K562 (cell line): Measurements from ENCODE around the gene SYNJ2. TPM values are rescaled to one million over a fixed set of nuclear protein-coding genes. Genes with fewer than 3 reads are reported as not detected.

ENCODE experiments used
- ATAC-seq: fragments of 200-7000 bp; cut with Tn5 transposase; 3 replicates; pipeline ENCODE4 v1.9.1; 2020; ENCODE audit warnings: moderate library complexity
- BruUV-seq: library from RNA; stranded (reverse); fragments of 400-500 nt; replicated peaks from 2 replicates; lab custom pipeline; 2021; lab: Mats Ljungman, UMichigan
- CTCF ChIA-PET: fragments of 300-600 bp; formaldehyde crosslinking; extraction: SDS; loops from one replicate; lab custom pipeline; 2021; ENCODE audit warnings: low intra/inter-chr PET ratio; lab: Yijun Ruan, JAX
- POLR2A ChIA-PET: fragments of 300-600, 350-650 bp; sonication (Branson Sonifier 250); formaldehyde crosslinking; extraction: SDS; loops from one replicate; lab custom pipeline; 2021; ENCODE audit warnings: antibody characterized with exemption, inconsistent platforms; lab: Yijun Ruan, JAX
- DNase-seq, 4 experiments: peaks; one replicate each; pipeline versions ENCODE4 v3.0.0 to v3.0.0-alpha.2; 2011 to 2018; ENCODE audit warnings: low spot score in 3 of 4, mixed read lengths in 3 of 4; ENCODE audit errors: extremely low read depth in 1 of 4
- FAIRE-seq: peaks from 2 replicates; lab custom pipeline; 2011; peaks lifted over from hg19 to GRCh38; lab: Jason Lieb, UNC
- H2AFZ ChIP-seq: 2 replicates; pipeline ENCODE4 v1.6.0; 2011; ENCODE audit warnings: low read depth, low read length, control low read depth, inconsistent platforms
- H3K27ac ChIP-seq: fragments of 200-600 bp; 3 replicates; pipeline ENCODE4 v1.8.0; 2011; ENCODE audit warnings: low read depth, mild to moderate bottlenecking, control low read depth, inconsistent platforms, low read length, moderate library complexity, mixed read lengths; ENCODE audit errors: extremely low read depth
- H3K27me3 ChIP-seq, 2 experiments: fragments of 300-600 bp in 1 of 2; 2 replicates in 1 of 2; 3 replicates in 1 of 2; pipeline versions ENCODE4 v1.6.0 to v1.8.0; 2011; ENCODE audit warnings: inconsistent platforms in 2 of 2, low read length in 2 of 2, mild to moderate bottlenecking in 1 of 2, mixed read lengths in 1 of 2, moderate library complexity in 1 of 2; ENCODE audit not compliant: control insufficient read depth in 2 of 2, insufficient read depth in 2 of 2
- H3K36me3 ChIP-seq: fragments of 300-600 bp; 3 replicates; pipeline ENCODE4 v1.8.0; 2011; ENCODE audit warnings: mild to moderate bottlenecking, low read length, inconsistent platforms; ENCODE audit not compliant: control insufficient read depth, insufficient read depth
- H3K4me1 ChIP-seq, 2 experiments: fragments of 200-600 bp in 1 of 2; replicated peaks in 1 of 2; 2 replicates in 1 of 2; 3 replicates in 1 of 2; pipeline versions ENCODE4 v1.5.1 to v1.8.0; 2011; ENCODE audit warnings: inconsistent platforms in 2 of 2, low read length in 2 of 2, mild to moderate bottlenecking in 1 of 2, mixed read lengths in 1 of 2, moderate library complexity in 1 of 2; ENCODE audit not compliant: control insufficient read depth in 2 of 2, insufficient read depth in 2 of 2
- H3K4me2 ChIP-seq: 2 replicates; pipeline ENCODE4 v1.6.1; 2011; ENCODE audit warnings: low read length, control low read depth, inconsistent platforms, mixed read lengths; ENCODE audit not compliant: insufficient read depth
- H3K4me3 ChIP-seq: fragments of 200-600 bp; sonication (generic), shearing (Covaris generic); 2 replicates; pipeline ENCODE4 v1.5.1; 2016; ENCODE audit warnings: control low read depth, inconsistent platforms
- H3K79me2 ChIP-seq: fragments of 200-600 bp; 3 replicates; pipeline ENCODE4 v1.8.0; 2011; ENCODE audit warnings: low read length, inconsistent platforms; ENCODE audit not compliant: control insufficient read depth, insufficient read depth
- H3K9ac ChIP-seq, 2 experiments: 2 replicates each; pipeline versions ENCODE4 v1.6.0 to v1.6.1; 2011; ENCODE audit warnings: low read depth in 2 of 2, low read length in 2 of 2, control low read depth in 1 of 2, inconsistent platforms in 1 of 2, mild to moderate bottlenecking in 1 of 2, mixed read lengths in 1 of 2; ENCODE audit not compliant: insufficient read depth in 1 of 2
- H3K9me1 ChIP-seq: one replicate; pipeline ENCODE4 v1.6.0; 2011; ENCODE audit warnings: inconsistent platforms, mild to moderate bottlenecking, low read length, moderate library complexity; ENCODE audit not compliant: control insufficient read depth, insufficient read depth
- H3K9me3 ChIP-seq: replicated peaks from 2 replicates; pipeline ENCODE4 v1.5.1; 2011; ENCODE audit warnings: low read depth, low read length, inconsistent platforms; ENCODE audit not compliant: control insufficient read depth, insufficient read depth
- H4K20me1 ChIP-seq: replicated peaks from 2 replicates; pipeline ENCODE4 v1.6.1; 2011; ENCODE audit warnings: low read length, inconsistent platforms, mixed read lengths; ENCODE audit not compliant: control insufficient read depth, insufficient read depth
- ARID4B ChIP-seq: sonication (generic); formaldehyde crosslinking; IDR thresholded peaks from 2 replicates; pipeline ENCODE4 v1.8.0; 2022; ENCODE audit warnings: mild to moderate bottlenecking, missing genetic modification reagents
- POLR2G ChIP-seq: fragments of 200-400 bp; formaldehyde crosslinking; IDR thresholded peaks from 2 replicates; pipeline ENCODE4 v1.6.1; 2017; ENCODE audit warnings: low read depth, mild to moderate bottlenecking, antibody characterized with exemption, low read length, moderate library complexity
- RBM22 ChIP-seq: fragments of 200-400 bp; formaldehyde crosslinking; IDR thresholded peaks from 2 replicates; pipeline ENCODE4 v1.6.1; 2018; ENCODE audit warnings: low read length, low read depth; ENCODE audit not compliant: poor library complexity, severe bottlenecking
- WGBS: fragments of 100-300 bp; shearing (Covaris generic); methylation state at CpG from one replicate; pipeline ENCODE4 v1.1.6; 2016; ENCODE audit warnings: low coverage, mixed read lengths; ENCODE audit not compliant: insufficient coverage; ENCODE audit errors: missing lambda C conversion rate; 5-methylcytosine and 5-hydroxymethylcytosine counted together
- in situ Hi-C: fragments of 300-500 bp; cut with MboI; formaldehyde crosslinking; loops from 4 replicates; pipeline ENCODE4 v1.15.0; 2018; ENCODE audit warnings: inconsistent platforms, mixed read lengths
- intact Hi-C: fragments of 100-400 bp; cut with micrococcal nuclease; formaldehyde crosslinking; loops from 2 replicates; pipeline ENCODE4 v1.14.2; 2022
- polyA plus RNA-seq, 8 experiments: library from polyadenylated mRNA; depleted of rRNA in 4 of 8; stranded (reverse) in 5 of 8; unstranded in 3 of 8; fragments of >200 nt; fragmentation: Nextera tagmentation in 2 of 8; fragmentation: Illumina TruSeq in 1 of 8; extraction: Ambion mirVana in 2 of 8; extraction: Trizol in 1 of 8; gene quantifications; 2 replicates each; pipeline versions ENCODE4 v1.2.1 to v1.2.3, GENCODE V29; 2011 to 2014; ENCODE audit warnings: inconsistent platforms in 1 of 8, missing spikeins in 1 of 8
- total RNA-seq, 7 experiments: library from RNA; depleted of rRNA in 6 of 7; stranded (reverse); fragments of >200 nt in 6 of 7; fragmentation: Illumina TruSeq in 2 of 7; extraction: Trizol in 2 of 7; gene quantifications; 2 replicates each; pipeline versions ENCODE4 v1.2.1 to v1.2.3, GENCODE V29; 2011 to 2021; ENCODE audit warnings: low replicate concordance in 1 of 7
- TF ChIP-seq, protein P1 (sequence below), 2 experiments: fragments of 450-650 bp in 1 of 2; IDR thresholded peaks; 2 replicates each; pipeline ENCODE4 v1.6.1; 2011 to 2017; ENCODE audit warnings: low read depth in 2 of 2, antibody characterized with exemption in 1 of 2, borderline replicate concordance in 1 of 2, low read length in 1 of 2, mild to moderate bottlenecking in 1 of 2, mixed read lengths in 1 of 2; ENCODE audit not compliant: control insufficient read depth in 1 of 2
- TF ChIP-seq, protein P2 (sequence below): fragments of 150-350 bp; conservative IDR thresholded peaks from 2 replicates; pipeline ENCODE4 v1.6.1; 2014; ENCODE audit warnings: low read length

Gene SYNJ2
- total and polyA plus RNA-seq, 9 of the 15 experiments (the other 6 are each of a cell fraction or from before 2014, with no cell fraction given): 3.0 to 27.7 (median 17.8) TPM

DNA sequence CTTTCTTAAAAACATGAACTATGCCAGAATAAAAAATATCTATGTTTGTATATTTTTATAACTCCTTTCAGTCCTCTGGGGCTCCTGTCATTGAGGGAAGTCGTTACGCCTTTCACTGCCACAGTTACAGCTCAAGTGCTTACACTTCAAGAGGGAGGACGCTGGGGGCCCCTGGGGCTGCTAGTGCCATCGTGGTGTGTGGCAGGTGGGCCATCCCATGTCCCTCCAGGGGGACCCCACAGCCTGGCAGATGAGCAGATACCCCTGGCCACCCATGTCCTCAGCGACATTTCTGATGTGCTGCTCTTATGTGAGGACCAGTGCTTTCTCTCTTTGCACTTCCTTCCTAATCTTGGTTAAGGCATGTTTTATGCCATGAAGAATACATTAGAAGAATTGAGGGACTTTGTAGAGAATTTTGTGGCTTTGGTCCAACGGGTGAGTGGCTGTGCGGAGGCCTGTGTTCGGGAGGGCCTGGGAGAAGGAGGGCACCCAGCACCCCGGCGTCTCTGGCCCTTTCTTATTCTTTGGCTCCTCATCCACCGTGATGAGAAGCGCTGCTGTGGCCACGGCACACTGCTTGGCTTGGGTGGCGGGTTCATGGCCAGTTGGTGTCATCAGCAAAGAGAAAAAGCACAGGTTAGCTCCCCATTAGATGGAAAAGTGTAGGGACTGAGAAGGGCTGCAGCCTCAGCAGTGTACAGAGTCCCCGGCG, 38.3 kb upstream of the SYNJ2 start:
- Histone ChIP-seq H3K79me2 (no peaks in the 10 kb centered on the region), H3K4me3 (no peak overlapping the region)
- POLR2A ChIA-PET: interaction anchor here (0.6 kb wide), 1 partner anchor 137 kb away, joined by 3 read pairs; no protein-coding TSS in a partner anchor
- FAIRE-seq (no peak), DNase-seq (no peak)
- no TSS peak for BruUV-seq
- TF ChIP-seq, protein P1, sequence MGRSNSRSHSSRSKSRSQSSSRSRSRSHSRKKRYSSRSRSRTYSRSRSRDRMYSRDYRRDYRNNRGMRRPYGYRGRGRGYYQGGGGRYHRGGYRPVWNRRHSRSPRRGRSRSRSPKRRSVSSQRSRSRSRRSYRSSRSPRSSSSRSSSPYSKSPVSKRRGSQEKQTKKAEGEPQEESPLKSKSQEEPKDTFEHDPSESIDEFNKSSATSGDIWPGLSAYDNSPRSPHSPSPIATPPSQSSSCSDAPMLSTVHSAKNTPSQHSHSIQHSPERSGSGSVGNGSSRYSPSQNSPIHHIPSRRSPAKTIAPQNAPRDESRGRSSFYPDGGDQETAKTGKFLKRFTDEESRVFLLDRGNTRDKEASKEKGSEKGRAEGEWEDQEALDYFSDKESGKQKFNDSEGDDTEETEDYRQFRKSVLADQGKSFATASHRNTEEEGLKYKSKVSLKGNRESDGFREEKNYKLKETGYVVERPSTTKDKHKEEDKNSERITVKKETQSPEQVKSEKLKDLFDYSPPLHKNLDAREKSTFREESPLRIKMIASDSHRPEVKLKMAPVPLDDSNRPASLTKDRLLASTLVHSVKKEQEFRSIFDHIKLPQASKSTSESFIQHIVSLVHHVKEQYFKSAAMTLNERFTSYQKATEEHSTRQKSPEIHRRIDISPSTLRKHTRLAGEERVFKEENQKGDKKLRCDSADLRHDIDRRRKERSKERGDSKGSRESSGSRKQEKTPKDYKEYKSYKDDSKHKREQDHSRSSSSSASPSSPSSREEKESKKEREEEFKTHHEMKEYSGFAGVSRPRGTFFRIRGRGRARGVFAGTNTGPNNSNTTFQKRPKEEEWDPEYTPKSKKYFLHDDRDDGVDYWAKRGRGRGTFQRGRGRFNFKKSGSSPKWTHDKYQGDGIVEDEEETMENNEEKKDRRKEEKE (IDR thresholded peaks at IDR 0.05; ENCODE audit: borderline replicate concordance in 1 of 2, control insufficient read depth in 1 of 2, low read depth in 2 of 2, low read length in 1 of 2): no peak
- peak; percentile 48; the same call in 1 of the 2 replicates for TF ChIP-seq POLR2G
- peak; percentile 89 for TF ChIP-seq RBM22
- no peak for TF ChIP-seq ARID4B (CRISPR knock-in tag)
- TF ChIP-seq, protein P2, sequence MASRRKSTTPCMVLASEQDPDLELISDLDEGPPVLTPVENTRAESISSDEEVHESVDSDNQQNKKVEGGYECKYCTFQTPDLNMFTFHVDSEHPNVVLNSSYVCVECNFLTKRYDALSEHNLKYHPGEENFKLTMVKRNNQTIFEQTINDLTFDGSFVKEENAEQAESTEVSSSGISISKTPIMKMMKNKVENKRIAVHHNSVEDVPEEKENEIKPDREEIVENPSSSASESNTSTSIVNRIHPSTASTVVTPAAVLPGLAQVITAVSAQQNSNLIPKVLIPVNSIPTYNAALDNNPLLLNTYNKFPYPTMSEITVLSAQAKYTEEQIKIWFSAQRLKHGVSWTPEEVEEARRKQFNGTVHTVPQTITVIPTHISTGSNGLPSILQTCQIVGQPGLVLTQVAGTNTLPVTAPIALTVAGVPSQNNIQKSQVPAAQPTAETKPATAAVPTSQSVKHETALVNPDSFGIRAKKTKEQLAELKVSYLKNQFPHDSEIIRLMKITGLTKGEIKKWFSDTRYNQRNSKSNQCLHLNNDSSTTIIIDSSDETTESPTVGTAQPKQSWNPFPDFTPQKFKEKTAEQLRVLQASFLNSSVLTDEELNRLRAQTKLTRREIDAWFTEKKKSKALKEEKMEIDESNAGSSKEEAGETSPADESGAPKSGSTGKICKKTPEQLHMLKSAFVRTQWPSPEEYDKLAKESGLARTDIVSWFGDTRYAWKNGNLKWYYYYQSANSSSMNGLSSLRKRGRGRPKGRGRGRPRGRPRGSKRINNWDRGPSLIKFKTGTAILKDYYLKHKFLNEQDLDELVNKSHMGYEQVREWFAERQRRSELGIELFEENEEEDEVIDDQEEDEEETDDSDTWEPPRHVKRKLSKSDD: no peak
- TF ChIP-seq, all 486 proteins: peak for 2
- WGBS: 92% methylated on average over 15 of the region's 16 CpGs
- ATAC-seq: no peak
- Histone ChIP-seq H3K9me1 (no peaks in the 10 kb centered on the region), H3K9ac (no peak overlapping the region), H4K20me1 (no peaks in the 10 kb centered on the region), H2AFZ (no peak overlapping the region), H3K36me3 (peaks cover 77% of the 10 kb centered on the region), H3K4me2 (no peak overlapping the region), H3K4me1 (peaks cover 0 to 6% of the 10 kb centered on the region in 2 experiments; a peak in 3 of 5 replicates), H3K27ac (no peak overlapping the region), H3K27me3 (no peaks in the 10 kb centered on the region), H3K9me3 (no peaks in the 10 kb centered on the region)
- in situ Hi-C loops (no loop called here), intact Hi-C loops (loop anchor here (10.0 kb wide), 1 partner anchor 629 kb away; no protein-coding TSS in a partner anchor)
- CTCF ChIA-PET: no interaction called here
